H1 (cell line): ENCODE data around the gene TMEM204. TPM values are rescaled to one million over a fixed set of nuclear protein-coding genes. Genes with fewer than 3 reads are reported as not detected.

Experiments
- CTCF ChIA-PET: fragments of 300-600 bp; sonication (Branson Sonifier 250); formaldehyde crosslinking; loops from one replicate; lab custom pipeline; 2021; ENCODE audit not compliant: partially characterized antibody; lab: Charles Lee
- POLR2A ChIA-PET: fragments of 300-600 bp; sonication (Branson Sonifier 250); formaldehyde crosslinking; loops from one replicate; lab custom pipeline; 2021; ENCODE audit warnings: inconsistent platforms; ENCODE audit not compliant: partially characterized antibody; lab: Charles Lee
- DNase-seq, 2 experiments: peaks; one replicate each; pipeline versions ENCODE4 v3.0.0 to v3.0.0-alpha.2; 2010 to 2022; ENCODE audit warnings: low spot score in 2 of 2, low read depth in 1 of 2, mixed read lengths in 1 of 2
- FAIRE-seq: peaks from 2 replicates; lab custom pipeline; 2011; peaks lifted over from hg19 to GRCh38; lab: Jason Lieb, UNC
- H2AFZ ChIP-seq: 2 replicates; pipeline ENCODE4 v1.8.1; 2012; ENCODE audit warnings: low read length, inconsistent platforms
- H2AK5ac ChIP-seq: 2 replicates; pipeline ENCODE4 v1.6.1; 2013; ENCODE audit warnings: low read depth, low read length
- H2BK120ac ChIP-seq: replicated peaks from 2 replicates; pipeline ENCODE3; 2013; ENCODE audit warnings: low read depth, low read length, inconsistent platforms
- H2BK12ac ChIP-seq: 2 replicates; pipeline ENCODE4 v1.6.1; 2013; ENCODE audit warnings: low read depth, low read length
- H2BK15ac ChIP-seq: 2 replicates; pipeline ENCODE4 v1.6.1; 2013; ENCODE audit warnings: low read length
- H2BK20ac ChIP-seq: 2 replicates; pipeline ENCODE4 v1.6.1; 2013; ENCODE audit warnings: low read length
- H2BK5ac ChIP-seq: 2 replicates; pipeline ENCODE4 v1.6.1; 2013; ENCODE audit warnings: low read depth, low read length
- H3K14ac ChIP-seq: 2 replicates; pipeline ENCODE4 v1.6.1; 2013; ENCODE audit warnings: inconsistent platforms; ENCODE audit not compliant: insufficient read length
- H3K18ac ChIP-seq: 2 replicates; pipeline ENCODE4 v1.6.1; 2013; ENCODE audit warnings: low read length; ENCODE audit errors: extremely low read depth
- H3K23ac ChIP-seq: 2 replicates; pipeline ENCODE4 v1.6.1; 2013; ENCODE audit warnings: inconsistent platforms; ENCODE audit not compliant: insufficient read length
- H3K23me2 ChIP-seq: 2 replicates; pipeline ENCODE4 v1.6.1; 2013; ENCODE audit warnings: low read depth, low read length
- H3K27ac ChIP-seq: 2 replicates; pipeline ENCODE4 v1.6.1; 2011; ENCODE audit warnings: low read depth, low read length, inconsistent platforms
- H3K27me3 ChIP-seq, 4 experiments: replicated peaks in 1 of 4; 1 replicate in 1 of 4; 2 replicates in 3 of 4; pipeline versions ENCODE4 v1.6.1 to v1.8.1; 2011 to 2013; ENCODE audit warnings: low read length in 3 of 4, mild to moderate bottlenecking in 3 of 4, inconsistent platforms in 2 of 4, mixed read lengths in 2 of 4, moderate library complexity in 1 of 4; ENCODE audit not compliant: control insufficient read depth in 3 of 4, insufficient read depth in 3 of 4; ENCODE audit errors: extremely low read depth in 1 of 4
- H3K36me3 ChIP-seq, 4 experiments: 2 replicates each; pipeline versions ENCODE4 v1.6.1 to v1.8.1; 2011 to 2013; ENCODE audit warnings: mild to moderate bottlenecking in 4 of 4, low read length in 3 of 4, moderate library complexity in 2 of 4, control low read depth in 1 of 4, inconsistent platforms in 1 of 4; ENCODE audit not compliant: insufficient read depth in 4 of 4, control insufficient read depth in 2 of 4
- H3K4ac ChIP-seq: replicated peaks from 2 replicates; pipeline ENCODE3; 2013; ENCODE audit warnings: low read length, low read depth, mixed read lengths, inconsistent platforms; ENCODE audit not compliant: insufficient read length
- H3K4me1 ChIP-seq, 4 experiments: replicated peaks in 1 of 4; 1 replicate in 1 of 4; 2 replicates in 3 of 4; pipeline versions ENCODE4 v1.6.1 to v1.8.1; 2011 to 2013; ENCODE audit warnings: low read length in 3 of 4, inconsistent platforms in 2 of 4, mixed read lengths in 1 of 4; ENCODE audit not compliant: insufficient read depth in 4 of 4, control insufficient read depth in 3 of 4
- H3K4me2 ChIP-seq, 2 experiments: 2 replicates each; pipeline versions ENCODE4 v1.6.1 to v1.8.1; 2011 to 2013; ENCODE audit warnings: low read depth in 2 of 2, low read length in 2 of 2, control low read depth in 1 of 2, inconsistent platforms in 1 of 2, mild to moderate bottlenecking in 1 of 2; ENCODE audit not compliant: insufficient read depth in 1 of 2
- H3K4me3 ChIP-seq, 4 experiments: fragments of 200-600, 300-600 bp in 1 of 4; sonication (generic), shearing (Covaris generic), sonication (Bioruptor Twin) in 1 of 4; 2 replicates each; pipeline versions ENCODE4 v1.5.1 to v1.8.1; 2011 to 2016; ENCODE audit warnings: low read length in 4 of 4, low read depth in 3 of 4, control low read depth in 2 of 4, inconsistent platforms in 2 of 4, mild to moderate bottlenecking in 2 of 4, mixed read lengths in 1 of 4, moderate library complexity in 1 of 4; ENCODE audit not compliant: insufficient read depth in 2 of 4; ENCODE audit errors: extremely low read depth in 1 of 4
- H3K56ac ChIP-seq: replicated peaks from 2 replicates; pipeline ENCODE3; 2013; ENCODE audit warnings: low read depth, mild to moderate bottlenecking, mixed read lengths, low read length, inconsistent platforms; ENCODE audit not compliant: insufficient read length
- H3K79me1 ChIP-seq: 2 replicates; pipeline ENCODE4 v1.6.1; 2013; ENCODE audit warnings: low read depth, low read length, control low read depth
- H3K79me2 ChIP-seq, 2 experiments: 2 replicates each; pipeline versions ENCODE4 v1.6.1 to v1.8.1; 2012 to 2013; ENCODE audit warnings: low read length in 2 of 2, mild to moderate bottlenecking in 2 of 2, inconsistent platforms in 1 of 2; ENCODE audit not compliant: insufficient read depth in 2 of 2, control insufficient read depth in 1 of 2
- H3K9ac ChIP-seq, 4 experiments: replicated peaks in 1 of 4; 1 replicate in 1 of 4; 2 replicates in 3 of 4; pipeline versions ENCODE4 v1.6.1 to v1.8.1; 2011 to 2013; ENCODE audit warnings: low read depth in 3 of 4, low read length in 3 of 4, control low read depth in 2 of 4, mild to moderate bottlenecking in 2 of 4, moderate library complexity in 2 of 4, inconsistent platforms in 1 of 4; ENCODE audit errors: extremely low read depth in 1 of 4
- H3K9me3 ChIP-seq, 2 experiments: 2 replicates each; pipeline versions ENCODE4 v1.6.1 to v1.8.1; 2012 to 2013; ENCODE audit warnings: mild to moderate bottlenecking in 2 of 2, moderate library complexity in 2 of 2, control low read depth in 1 of 2, inconsistent platforms in 1 of 2, low read depth in 1 of 2, low read length in 1 of 2, mixed read lengths in 1 of 2; ENCODE audit not compliant: insufficient read depth in 2 of 2
- H4K20me1 ChIP-seq, 2 experiments: replicated peaks in 1 of 2; 2 replicates each; pipeline versions ENCODE3 to v1.8.1; 2011 to 2013; ENCODE audit warnings: inconsistent platforms in 2 of 2, low read length in 2 of 2, mild to moderate bottlenecking in 1 of 2; ENCODE audit not compliant: insufficient read depth in 2 of 2, control insufficient read depth in 1 of 2
- H4K5ac ChIP-seq: 2 replicates; pipeline ENCODE4 v1.6.1; 2013; ENCODE audit warnings: low read length, low read depth, mixed read lengths, inconsistent platforms; ENCODE audit not compliant: insufficient read length
- H4K8ac ChIP-seq: 2 replicates; pipeline ENCODE4 v1.8.0; 2013; ENCODE audit warnings: mild to moderate bottlenecking, moderate library complexity, low read length, inconsistent platforms; ENCODE audit not compliant: insufficient read depth; ENCODE audit errors: extremely low read depth
- H4K91ac ChIP-seq: replicated peaks from 2 replicates; pipeline ENCODE3; 2013; ENCODE audit warnings: low read length, mixed read lengths, inconsistent platforms; ENCODE audit not compliant: insufficient read length
- WGBS, 2 experiments: shearing (Covaris generic) in 1 of 2; methylation state at CpG; one replicate each; pipeline versions ENCODE4 v1.1.6 to v1.1.7; 2013 to 2015; ENCODE audit warnings: low lambda C conversion rate in 2 of 2, mixed read lengths in 2 of 2, inconsistent platforms in 1 of 2, low coverage in 1 of 2, missing lambda C conversion rate in 1 of 2; ENCODE audit not compliant: insufficient replicate concordance in 2 of 2, insufficient coverage in 1 of 2, insufficient read length in 1 of 2; ENCODE audit errors: extremely low coverage in 1 of 2, missing lambda C conversion rate in 1 of 2; 5-methylcytosine and 5-hydroxymethylcytosine counted together
- polyA plus RNA-seq, 7 experiments: library from polyadenylated mRNA; depleted of rRNA in 3 of 7; stranded (reverse) in 5 of 7; unstranded in 2 of 7; fragments of >200 nt in 5 of 7; fragments of 200-250 nt in 2 of 7; gene quantifications; 1 replicate in 5 of 7; 2 replicates in 1 of 7; 4 replicates in 1 of 7; pipeline versions ENCODE4 v1.2.1 to v1.2.3, GENCODE V29; 2011 to 2013; ENCODE audit warnings: missing spikeins in 2 of 7, mixed read lengths in 2 of 7
- total RNA-seq: library from RNA; stranded (reverse); fragmentation: NEBNext Ultra II Directional; extraction: Animal tissue kit (Norgen Biotek cat#: 25700); gene quantifications from 2 replicates; pipeline ENCODE4 v1.2.1, GENCODE V29; 2021

Gene TMEM204
- total and polyA plus RNA-seq, 2 of the 8 experiments (the other 6 are each of a cell fraction or from before 2014, with no cell fraction given): not detected

- H3K4me1 ChIP-seq: no peaks in the 10 kb centered on the region
- no peak overlapping the region for H3K18ac ChIP-seq
- DNase-seq (no peak), FAIRE-seq (no peak)
- no peaks in the 10 kb centered on the region for H3K9me3 ChIP-seq
- H3K23ac ChIP-seq: no peak overlapping the region
- no peak overlapping the region for H3K4me2 ChIP-seq
- H3K79me2 ChIP-seq: no peaks in the 10 kb centered on the region
- no peak overlapping the region for H2BK20ac ChIP-seq
- WGBS, 2 experiments: 88% methylated on average over 34 of the region's 37 CpGs; no CpG with 5 or more reads in 1 of the 2 experiments
- H4K5ac ChIP-seq: no peak overlapping the region
- ChIA-PET POLR2A (interaction anchor here (1.0 to 10.3 kb wide), 6 partner anchors 9 to 26 kb away, joined by 3 to 175 read pairs (median 4); partner anchors contain the start of genes PTX4 and TELO2), CTCF (no interaction called here)
- no peak overlapping the region for H3K27ac ChIP-seq
- H3K36me3 ChIP-seq: peaks cover 14 to 44% (median 21%) of the 10 kb centered on the region in 4 experiments; a peak in 7 of 8 replicates
- H3K23me2 ChIP-seq: no peaks in the 10 kb centered on the region
- H3K4me3 ChIP-seq: no peak overlapping the region
- no peak overlapping the region for H3K4ac ChIP-seq
- H2AFZ ChIP-seq: no peak overlapping the region
- H3K14ac ChIP-seq: no peak overlapping the region
- no peak overlapping the region for H4K91ac ChIP-seq
- no peak overlapping the region for H3K9ac ChIP-seq
- no peak overlapping the region for H2BK15ac ChIP-seq
- peaks cover 4% of the 10 kb centered on the region in 2 experiments for H4K20me1 ChIP-seq
- no peak overlapping the region for H2BK120ac ChIP-seq
- no peak overlapping the region for H2BK12ac ChIP-seq
- no peaks in the 10 kb centered on the region for H3K27me3 ChIP-seq
- H3K79me1 ChIP-seq: no peaks in the 10 kb centered on the region
- no peak overlapping the region for H4K8ac ChIP-seq
- H2BK5ac ChIP-seq: no peak overlapping the region
- H3K56ac ChIP-seq: no peak overlapping the region
- no peak overlapping the region for H2AK5ac ChIP-seq
These were observed 26.8 kb upstream of the TMEM204 start for GRCh38 chr16:1506494-1507213.
